Suprapubic skin (tissue), 4 donors: Measurements from ENCODE around the gene COL16A1.

Experiments used
- POLR2A ChIP-seq, 2 donors: fragments of 450-650 bp; IDR thresholded peaks; one replicate each; pipeline ENCODE4 v1.6.1; 2017; ENCODE audit warnings: antibody characterized with exemption in 2 of 2, mild to moderate bottlenecking in 2 of 2, moderate library complexity in 2 of 2
- POLR2AphosphoS5 ChIP-seq, 3 donors: sonication (generic); formaldehyde crosslinking; IDR thresholded peaks; one replicate each; pipeline ENCODE4 v1.6.1; 2017; ENCODE audit warnings: antibody characterized with exemption in 3 of 3
- TF ChIP-seq, protein P1 (sequence below), 2 donors: fragments of 200-600 bp in 1 of 2; fragments of 450-650 bp in 1 of 2; sonication (generic) in 1 of 2; IDR thresholded peaks; one replicate each; pipeline ENCODE4 v1.5.1; 2016 to 2019; ENCODE audit warnings: antibody characterized with exemption in 2 of 2, mild to moderate bottlenecking in 1 of 2, moderate library complexity in 1 of 2

DNA sequence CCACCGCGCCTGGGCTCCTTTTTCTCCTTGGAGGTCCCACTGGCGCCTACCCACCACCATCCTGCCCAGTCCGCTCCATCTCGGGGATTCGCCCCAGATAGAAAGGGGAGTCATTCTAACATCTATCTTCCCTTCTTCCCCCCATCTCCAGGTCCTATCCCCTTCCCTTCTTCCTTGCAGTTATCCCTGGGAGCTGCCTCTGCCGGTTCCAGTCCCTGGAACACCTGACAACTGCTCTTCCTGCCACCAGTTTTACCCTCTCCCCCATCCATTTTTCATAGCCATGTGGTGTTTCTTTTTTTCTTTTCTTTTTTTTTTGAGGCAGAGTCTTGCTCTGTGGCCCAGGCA lies 12.0 kb upstream of the COL16A1 start:
- TF ChIP-seq POLR2AphosphoS5 (IDR thresholded peaks at IDR 0.05) (no peak), POLR2A (IDR thresholded peaks at IDR 0.05) (no peak)
- TF ChIP-seq, protein P1, sequence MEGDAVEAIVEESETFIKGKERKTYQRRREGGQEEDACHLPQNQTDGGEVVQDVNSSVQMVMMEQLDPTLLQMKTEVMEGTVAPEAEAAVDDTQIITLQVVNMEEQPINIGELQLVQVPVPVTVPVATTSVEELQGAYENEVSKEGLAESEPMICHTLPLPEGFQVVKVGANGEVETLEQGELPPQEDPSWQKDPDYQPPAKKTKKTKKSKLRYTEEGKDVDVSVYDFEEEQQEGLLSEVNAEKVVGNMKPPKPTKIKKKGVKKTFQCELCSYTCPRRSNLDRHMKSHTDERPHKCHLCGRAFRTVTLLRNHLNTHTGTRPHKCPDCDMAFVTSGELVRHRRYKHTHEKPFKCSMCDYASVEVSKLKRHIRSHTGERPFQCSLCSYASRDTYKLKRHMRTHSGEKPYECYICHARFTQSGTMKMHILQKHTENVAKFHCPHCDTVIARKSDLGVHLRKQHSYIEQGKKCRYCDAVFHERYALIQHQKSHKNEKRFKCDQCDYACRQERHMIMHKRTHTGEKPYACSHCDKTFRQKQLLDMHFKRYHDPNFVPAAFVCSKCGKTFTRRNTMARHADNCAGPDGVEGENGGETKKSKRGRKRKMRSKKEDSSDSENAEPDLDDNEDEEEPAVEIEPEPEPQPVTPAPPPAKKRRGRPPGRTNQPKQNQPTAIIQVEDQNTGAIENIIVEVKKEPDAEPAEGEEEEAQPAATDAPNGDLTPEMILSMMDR (IDR thresholded peaks at IDR 0.05): peak in 1 of 2 donors; percentile 18
